ENCODE results near the gene MRO. TPM values are rescaled to one million over a fixed set of nuclear protein-coding genes. Genes with fewer than 3 reads are reported as not detected.
"Not testable (repeated sequence)": the region's sequence is repeated elsewhere in the genome, so short reads cannot be mapped to it uniquely, and the experiment has no call there.

The MRO gene
- total and polyA plus RNA-seq, 12 donors, result 0.22 to 4.3 (median 1.6) TPM

DNA sequence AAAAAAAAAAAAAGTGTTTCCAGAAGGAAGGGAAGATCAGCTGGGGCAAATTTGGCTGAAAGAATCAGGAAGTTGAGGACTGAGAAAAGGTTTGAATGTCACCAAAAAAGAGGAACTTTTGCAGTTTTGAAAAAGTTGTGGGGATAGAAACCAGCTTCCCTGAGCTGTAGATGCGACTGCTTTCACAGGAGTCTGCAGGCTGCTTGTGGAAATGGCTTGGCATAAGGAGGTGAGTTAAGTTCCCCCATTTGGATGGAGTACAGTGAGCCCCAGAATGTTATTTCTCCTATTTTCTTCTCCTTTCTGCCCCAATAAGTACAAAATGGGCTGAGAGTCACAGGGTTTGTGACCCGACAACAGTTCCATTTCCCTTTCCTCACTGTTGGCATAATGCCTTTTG, 42.6 kb upstream of the MRO start:
- no peaks in the 10 kb centered on the region for H3K27me3 ChIP-seq
- DNase-seq (no peak), ATAC-seq (peak in 4 of 8 donors; percentile 42 to 52 (median 46))
- H3K9me3 ChIP-seq, result no peaks in the 10 kb centered on the region
- peaks cover 0 to 32% (median 0%) of the 10 kb centered on the region in 9 donors for H3K4me1 ChIP-seq
- H3K36me3 ChIP-seq, result no peaks in the 10 kb centered on the region
- WGBS, 2 donors, result 75 to 80% methylated on average over 2 of the region's 2 CpGs
- peak overlapping the region in 1 of 10 donors; percentile 81 for H3K27ac ChIP-seq
- intact Hi-C loops (cut with DNase I), result loop anchor here in 1 of 10 donors (5.0 kb wide), 1 partner anchor 35 kb away; no protein-coding TSS in a partner anchor
- TF ChIP-seq CTCF (IDR thresholded peaks at IDR 0.05), result no peak
- H3K4me3 ChIP-seq, result no peak overlapping the region

DNA sequence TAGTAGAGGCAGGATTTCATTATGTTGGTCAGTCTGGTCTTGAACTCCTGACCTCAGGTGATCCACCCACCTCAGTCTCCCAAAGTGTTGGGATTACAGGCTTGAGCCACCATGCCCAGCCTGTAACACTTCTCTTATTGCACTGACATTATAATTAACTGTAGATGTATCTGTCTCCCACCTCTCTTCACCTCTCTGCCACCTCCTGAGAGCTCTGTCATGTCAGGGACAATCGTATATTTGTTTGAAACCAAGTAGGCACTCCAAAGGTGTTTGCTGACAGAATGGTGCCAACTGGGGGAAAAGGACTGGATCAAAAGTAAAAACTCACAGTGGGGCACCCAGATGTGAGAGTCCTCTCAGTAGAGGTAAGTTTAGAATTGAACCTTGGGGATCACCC, 41.8 kb upstream of the MRO start:
- ATAC-seq, result no peak
- intact Hi-C loops (cut with DNase I), result loop anchor here in 1 of 10 donors (5.0 kb wide), 1 partner anchor 34 kb away; no protein-coding TSS in a partner anchor

DNA sequence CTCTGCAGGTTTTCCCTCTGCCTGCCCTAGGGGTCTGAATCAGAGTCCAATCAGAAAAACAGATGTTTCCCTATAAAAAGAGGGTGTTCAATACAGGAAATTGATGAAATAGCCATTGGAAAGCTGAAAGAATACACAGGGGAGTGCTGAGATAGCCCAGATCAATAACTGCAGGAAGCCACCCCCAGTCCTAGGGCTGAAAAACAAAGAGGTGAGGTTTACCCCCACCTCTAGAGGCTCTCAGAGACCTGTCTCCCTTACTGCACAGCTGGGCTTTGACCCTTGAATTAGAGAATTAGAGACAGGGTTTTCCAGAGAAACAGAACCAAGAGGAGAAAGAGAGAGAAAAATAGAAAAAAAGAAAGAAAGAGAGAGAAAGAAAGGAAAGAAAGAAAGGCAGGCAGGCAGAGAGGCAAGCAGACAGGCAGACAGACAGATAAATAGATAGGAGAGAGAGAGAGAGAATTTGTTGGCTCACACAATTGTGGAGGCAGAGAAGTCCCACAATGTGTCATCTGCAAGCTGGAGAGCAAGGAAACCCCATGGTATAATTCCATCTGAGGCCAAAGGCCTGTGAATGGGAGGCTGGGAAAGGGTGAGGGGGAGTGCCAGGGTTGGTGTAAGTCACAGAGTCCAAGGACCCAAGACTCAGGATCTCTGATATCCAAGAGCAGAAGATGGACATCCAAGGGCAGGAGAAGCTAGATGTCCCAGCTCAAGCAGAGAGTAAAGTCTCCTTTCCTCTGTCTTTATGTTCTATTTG, 40.2 kb upstream of the MRO start:
- H3K9me3 ChIP-seq, result no peaks in the 10 kb centered on the region
- H3K27ac ChIP-seq, result no peak overlapping the region
- intact Hi-C loops (cut with DNase I), result loop anchor here in 1 of 10 donors (5.0 kb wide), 1 partner anchor 33 kb away; no protein-coding TSS in a partner anchor
- H3K27me3 ChIP-seq, result no peaks in the 10 kb centered on the region
- DNase-seq (no peak), ATAC-seq (no peak)
- no peaks in the 10 kb centered on the region for H3K36me3 ChIP-seq
- TF ChIP-seq CTCF (IDR thresholded peaks at IDR 0.05), result no peak
- no peak overlapping the region for H3K4me3 ChIP-seq
- H3K4me1 ChIP-seq, result peaks cover 0 to 55% (median 0%) of the 10 kb centered on the region in 9 donors

More for the DNA sequence above, 41.8 kb upstream of the MRO start:
- WGBS, 2 donors, result 48 to 58% methylated on average over 1 of the region's 1 CpG
- peak overlapping the region in 1 of 10 donors; percentile 81 for H3K27ac ChIP-seq
- DNase-seq, result no peak
- H3K4me1 ChIP-seq, result peaks cover 0 to 40% (median 0%) of the 10 kb centered on the region in 9 donors
- TF ChIP-seq CTCF (IDR thresholded peaks at IDR 0.05), result no peak
- no peaks in the 10 kb centered on the region for H3K27me3 ChIP-seq
- no peaks in the 10 kb centered on the region for H3K36me3 ChIP-seq
- no peaks in the 10 kb centered on the region for H3K9me3 ChIP-seq
- H3K4me3 ChIP-seq, result no peak overlapping the region

GRCh38 chr18:50857694-50858093, 37.9 kb upstream of the MRO start:
- peak in 2 of 8 donors; percentile 18 to 51 for ATAC-seq
- no peak for DNase-seq
- H3K27me3 ChIP-seq, result no peaks in the 10 kb centered on the region
- H3K27ac ChIP-seq, result no peak overlapping the region
- 80 to 86% methylated on average over 3 of the region's 3 CpGs for WGBS, 2 donors
- H3K36me3 ChIP-seq, result no peaks in the 10 kb centered on the region
- intact Hi-C loops (cut with DNase I), result no loop called here
- peaks cover 0 to 68% (median 0%) of the 10 kb centered on the region in 9 donors for H3K4me1 ChIP-seq
- TF ChIP-seq CTCF (IDR thresholded peaks at IDR 0.05), result no peak
- no peaks in the 10 kb centered on the region for H3K9me3 ChIP-seq
- H3K4me3 ChIP-seq, result no peak overlapping the region

GRCh38 chr18:50857166-50857565, 37.4 kb upstream of the MRO start:
- DNase-seq; H3K4me3 ChIP-seq; H3K36me3 ChIP-seq; H3K27me3 ChIP-seq; ATAC-seq; intact Hi-C loops (cut with DNase I); H3K27ac ChIP-seq; H3K9me3 ChIP-seq: not testable (repeated sequence)
- peaks cover 0 to 63% (median 0%) of the 10 kb centered on the region in 9 donors for H3K4me1 ChIP-seq
- 62 to 63% methylated on average over 5 of the region's 5 CpGs for WGBS, 2 donors

Measured in heart right ventricle (tissue), 16 donors.